ENCODE data around the gene ULBP1. TPM values are rescaled to one million over a fixed set of nuclear protein-coding genes. Genes with fewer than 3 reads are reported as not detected.
"Not testable (repeated sequence)": the region's sequence is repeated elsewhere in the genome, so short reads cannot be mapped to it uniquely, and the experiment has no call there.

Gene ULBP1
- total RNA-seq, 2 experiments from 2014 or later, result 0.08 to 0.14 TPM

- intact Hi-C loops (cut with DNase I, micrococcal nuclease); H3K36me3 Mint-ChIP-seq (ENCODE audit: low read depth); H3K4me1 Mint-ChIP-seq (ENCODE audit: low read depth); H3K4me3 Mint-ChIP-seq; ATAC-seq (ENCODE audit: poor library complexity); H3K4me1 ChIP-seq (ENCODE audit: insufficient read depth, low read length); DNase-seq; H3K9me3 Mint-ChIP-seq; CTCF ChIA-PET; H3K27ac ChIP-seq (ENCODE audit: low read depth in 1 of 2, low read length in 2 of 2); H3K4me3 ChIP-seq (ENCODE audit: low read length); H3K36me3 ChIP-seq (ENCODE audit: insufficient read depth, low read length); H3K27ac Mint-ChIP-seq; H3K9me3 ChIP-seq (ENCODE audit: control insufficient read depth in 1 of 2, insufficient read depth in 1 of 2, low read length in 2 of 2); POLR2A ChIA-PET: not testable (repeated sequence)
- peaks cover 57% of the 10 kb centered on the region for H3K27me3 Mint-ChIP-seq
- H3K27me3 ChIP-seq (ENCODE audit: control insufficient read depth in 1 of 2, insufficient read depth in 2 of 2, low read length in 2 of 2), result peaks cover 8 to 32% of the 10 kb centered on the region in 2 experiments
Measured at GRCh38 chr6:149946631-149947030, 17.1 kb upstream of the ULBP1 start.

GRCh38 chr6:149947533-149947932 lies 16.2 kb upstream of the ULBP1 start:
- DNase-seq; H3K4me1 ChIP-seq (ENCODE audit: insufficient read depth, low read length); H3K4me3 ChIP-seq (ENCODE audit: low read length); H3K4me3 Mint-ChIP-seq; H3K36me3 Mint-ChIP-seq (ENCODE audit: low read depth); H3K4me1 Mint-ChIP-seq (ENCODE audit: low read depth); H3K9me3 ChIP-seq (ENCODE audit: control insufficient read depth in 1 of 2, insufficient read depth in 1 of 2, low read length in 2 of 2); intact Hi-C loops (cut with DNase I, micrococcal nuclease); H3K9me3 Mint-ChIP-seq; ATAC-seq (ENCODE audit: poor library complexity); POLR2A ChIA-PET; CTCF ChIA-PET; H3K36me3 ChIP-seq (ENCODE audit: insufficient read depth, low read length); H3K27ac ChIP-seq (ENCODE audit: low read depth in 1 of 2, low read length in 2 of 2); H3K27ac Mint-ChIP-seq: not testable (repeated sequence)
- peaks cover 60% of the 10 kb centered on the region for H3K27me3 Mint-ChIP-seq
- H3K27me3 ChIP-seq (ENCODE audit: control insufficient read depth in 1 of 2, insufficient read depth in 2 of 2, low read length in 2 of 2), result peaks cover 15 to 41% of the 10 kb centered on the region in 2 experiments

GRCh38 chr6:149948011-149948410 lies 15.7 kb upstream of the ULBP1 start:
- POLR2A ChIA-PET, result no interaction called here
- ATAC-seq (ENCODE audit: poor library complexity) (no peak), DNase-seq (no peak)
- Histone ChIP-seq H3K27me3 (ENCODE audit: control insufficient read depth in 1 of 2, insufficient read depth in 2 of 2, low read length in 2 of 2) (peaks cover 20 to 46% of the 10 kb centered on the region in 2 experiments), H3K9me3 (ENCODE audit: control insufficient read depth in 1 of 2, insufficient read depth in 1 of 2, low read length in 2 of 2) (no peaks in the 10 kb centered on the region), H3K4me3 (ENCODE audit: low read length) (no peak overlapping the region), H3K27ac (ENCODE audit: low read depth in 1 of 2, low read length in 2 of 2) (no peak overlapping the region), H3K4me1 (ENCODE audit: insufficient read depth, low read length) (no peaks in the 10 kb centered on the region), H3K36me3 (ENCODE audit: insufficient read depth, low read length) (no peaks in the 10 kb centered on the region)
- no peak overlapping the region for H3K4me3 Mint-ChIP-seq
- H3K27me3 Mint-ChIP-seq, result peaks cover 60% of the 10 kb centered on the region
- H3K36me3 Mint-ChIP-seq (ENCODE audit: low read depth), result no peaks in the 10 kb centered on the region
- H3K4me1 Mint-ChIP-seq (ENCODE audit: low read depth), result no peaks in the 10 kb centered on the region
- H3K9me3 Mint-ChIP-seq, result no peaks in the 10 kb centered on the region
- intact Hi-C loops (cut with DNase I, micrococcal nuclease), result no loop called here
- TF ChIP-seq CTCF (IDR thresholded peaks at IDR 0.05), result no peak
- H3K27ac Mint-ChIP-seq, result no peak overlapping the region
- CTCF ChIA-PET, result no interaction called here

- H3K9me3 Mint-ChIP-seq, result no peaks in the 10 kb centered on the region
- H3K4me3 ChIP-seq (ENCODE audit: low read length), result no peak overlapping the region
- DNase-seq (no peak), ATAC-seq (ENCODE audit: poor library complexity) (no peak)
- ChIA-PET POLR2A (no interaction called here), CTCF (no interaction called here)
- no peak overlapping the region for H3K27ac ChIP-seq (ENCODE audit: low read depth in 1 of 2, low read length in 2 of 2)
- no peaks in the 10 kb centered on the region for H3K36me3 ChIP-seq (ENCODE audit: insufficient read depth, low read length)
- TF ChIP-seq CTCF (IDR thresholded peaks at IDR 0.05), result no peak
- peaks cover 24 to 52% of the 10 kb centered on the region in 2 experiments for H3K27me3 ChIP-seq (ENCODE audit: control insufficient read depth in 1 of 2, insufficient read depth in 2 of 2, low read length in 2 of 2)
- H3K36me3 Mint-ChIP-seq (ENCODE audit: low read depth), result no peaks in the 10 kb centered on the region
- intact Hi-C loops (cut with DNase I, micrococcal nuclease), result no loop called here
- no peaks in the 10 kb centered on the region for H3K9me3 ChIP-seq (ENCODE audit: control insufficient read depth in 1 of 2, insufficient read depth in 1 of 2, low read length in 2 of 2)
- H3K27me3 Mint-ChIP-seq, result peaks cover 60% of the 10 kb centered on the region
- no peaks in the 10 kb centered on the region for H3K4me1 Mint-ChIP-seq (ENCODE audit: low read depth)
- H3K4me1 ChIP-seq (ENCODE audit: insufficient read depth, low read length), result peaks cover 3% of the 10 kb centered on the region
- no peak overlapping the region for H3K4me3 Mint-ChIP-seq
- no peak overlapping the region for H3K27ac Mint-ChIP-seq
Measured at GRCh38 chr6:149948616-149949015, 15.1 kb upstream of the ULBP1 start.
